Activated CD4-positive, alpha-beta T cell treated with anti-CD3 and anti-CD28 coated beads for 24 hours (primary cell): ENCODE data around the gene RCAN2.
"Not testable (repeated sequence)": the region's sequence is repeated elsewhere in the genome, so short reads cannot be mapped to it uniquely, and the experiment has no call there.

Experiments
- DNase-seq, 2 donors: peaks; one replicate each; pipeline ENCODE4 v3.0.0-alpha.2; 2020; ENCODE audit warnings: low read depth in 2 of 2

The RCAN2 gene

GRCh38 chr6:46440641-46441040, 50.6 kb downstream of the RCAN2 start:
- DNase-seq = no peak

- DNase-seq = no peak
These were observed 51.1 kb downstream of the RCAN2 start for GRCh38 chr6:46440141-46440540.

GRCh38 chr6:46438245-46438644, 53.0 kb downstream of the RCAN2 start:
- no peak for DNase-seq

- no peak for DNase-seq
These were observed 53.5 kb downstream of the RCAN2 start for GRCh38 chr6:46437671-46438221.

- no peak for DNase-seq
These were observed 68.6 kb downstream of the RCAN2 start for GRCh38 chr6:46422619-46423018.

- no peak for DNase-seq
These were observed 69.3 kb downstream of the RCAN2 start for GRCh38 chr6:46421939-46422338.

GRCh38 chr6:46420921-46421638, 70.2 kb downstream of the RCAN2 start:
- no peak for DNase-seq

- peak in 1 of 2 donors; percentile 5 for DNase-seq
These were observed 71.7 kb downstream of the RCAN2 start for GRCh38 chr6:46419576-46420002.

- DNase-seq = no peak
These were observed 76.9 kb downstream of the RCAN2 start for GRCh38 chr6:46414398-46414797.

GRCh38 chr6:46412662-46413061, 78.6 kb downstream of the RCAN2 start:
- DNase-seq = no peak

GRCh38 chr6:46411456-46412197, 79.6 kb downstream of the RCAN2 start:
- no peak for DNase-seq

- no peak for DNase-seq
These were observed 80.8 kb downstream of the RCAN2 start for GRCh38 chr6:46410334-46410953.

GRCh38 chr6:46407776-46408530, 83.3 kb downstream of the RCAN2 start:
- DNase-seq = no peak

- DNase-seq = no peak
These were observed 84.0 kb downstream of the RCAN2 start for GRCh38 chr6:46407246-46407645.

GRCh38 chr6:46405620-46406180, 85.5 kb downstream of the RCAN2 start:
- not testable (repeated sequence) for DNase-seq

GRCh38 chr6:46400898-46401297, 90.4 kb downstream of the RCAN2 start:
- DNase-seq = no peak

- DNase-seq = no peak
These were observed 95.7 kb downstream of the RCAN2 start for GRCh38 chr6:46395530-46395929.

- DNase-seq = no peak
These were observed 97.3 kb downstream of the RCAN2 start for GRCh38 chr6:46393940-46394337.

GRCh38 chr6:46393161-46393939, 97.9 kb downstream of the RCAN2 start:
- DNase-seq = no peak

GRCh38 chr6:46392294-46392693, 99.0 kb downstream of the RCAN2 start:
- no peak for DNase-seq
